Natural killer cell treated with Interleukin-12 subunit alpha and Interleukin-12 subunit beta and Interleukin-15 and Interleukin-18, amount 100 ng/mL, for 72 hours (primary cell): ENCODE data around the gene PDGFD. TPM values are rescaled to one million over a fixed set of nuclear protein-coding genes. Genes with fewer than 3 reads are reported as not detected.

Experiments
- ATAC-seq, 2 donors: fragments of 150-1000 bp; cut with Tn5 transposase in 1 of 2; sonication (Bioruptor Pico), chemical (Tn5 transposase) in 1 of 2; 2 replicates each; pipeline ENCODE4 v1.10.0; 2021
- DNase-seq: peaks from one replicate; pipeline ENCODE4 v3.0.0; 2022; ENCODE audit warnings: low spot score
- H3K27ac Mint-ChIP-seq, 2 donors: 1 replicate in 1 of 2; 2 replicates in 1 of 2; pipeline ENCODE4 v1.8.0; 2022; ENCODE audit warnings: mixed read lengths in 2 of 2, mild to moderate bottlenecking in 1 of 2, moderate library complexity in 1 of 2
- H3K27me3 Mint-ChIP-seq, 2 donors: 1 replicate in 1 of 2; 2 replicates in 1 of 2; pipeline ENCODE4 v1.8.0; 2022; ENCODE audit warnings: mixed read lengths in 2 of 2
- H3K36me3 Mint-ChIP-seq: one replicate; pipeline ENCODE4 v1.8.0; 2022; ENCODE audit warnings: mixed read lengths
- H3K4me1 Mint-ChIP-seq, 2 donors: 1 replicate in 1 of 2; 2 replicates in 1 of 2; pipeline ENCODE4 v1.8.0; 2022; ENCODE audit warnings: low read depth in 2 of 2, mixed read lengths in 2 of 2, mild to moderate bottlenecking in 1 of 2
- H3K4me3 Mint-ChIP-seq: one replicate; pipeline ENCODE4 v1.8.0; 2022; ENCODE audit warnings: mixed read lengths
- H3K9me3 Mint-ChIP-seq: 2 replicates; pipeline ENCODE4 v1.8.0; 2022; ENCODE audit warnings: mixed read lengths
- total RNA-seq, 2 donors: library from RNA; stranded (reverse); gene quantifications; one replicate each; pipeline ENCODE4 v1.2.3, GENCODE V29; 2022

PDGFD gene
- total RNA-seq, 2 donors from 2014 or later, result 1.7 to 4.5 TPM

DNA sequence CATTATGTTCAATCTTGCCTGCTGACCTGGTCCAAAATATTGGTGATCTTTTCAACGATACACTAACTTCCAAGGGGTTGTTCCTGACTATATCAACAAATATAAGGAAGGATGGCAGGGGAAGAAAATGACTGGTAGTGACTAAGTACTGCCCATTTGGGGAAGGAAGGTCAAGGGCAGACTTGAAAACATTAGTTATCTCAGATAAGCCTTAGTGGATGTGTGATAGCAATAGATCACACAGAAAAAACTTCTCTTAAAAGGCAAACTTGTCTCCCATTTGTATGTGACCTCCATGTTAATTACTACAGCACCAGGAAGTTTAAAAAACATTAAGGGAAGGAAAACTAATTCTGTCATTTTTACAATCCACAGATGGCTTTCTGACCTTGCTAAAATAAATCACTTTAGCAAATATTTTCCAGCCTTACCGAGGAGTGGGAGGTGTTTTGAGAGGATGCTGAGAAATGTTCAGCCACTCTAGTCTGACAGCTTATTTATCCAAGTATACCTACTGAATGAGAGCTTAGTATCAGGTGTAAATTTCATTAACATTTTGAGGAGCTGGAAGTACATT lies 215.7 kb downstream of the PDGFD start:
- Mint-ChIP-seq H3K9me3 (no peaks in the 10 kb centered on the region), H3K4me3 (no peak overlapping the region), H3K36me3 (peaks cover 10% of the 10 kb centered on the region), H3K4me1 (peaks cover 4 to 7% of the 10 kb centered on the region in 2 donors), H3K27ac (no peak overlapping the region), H3K27me3 (no peaks in the 10 kb centered on the region)
- DNase-seq (no peak), ATAC-seq (no peak)

DNA sequence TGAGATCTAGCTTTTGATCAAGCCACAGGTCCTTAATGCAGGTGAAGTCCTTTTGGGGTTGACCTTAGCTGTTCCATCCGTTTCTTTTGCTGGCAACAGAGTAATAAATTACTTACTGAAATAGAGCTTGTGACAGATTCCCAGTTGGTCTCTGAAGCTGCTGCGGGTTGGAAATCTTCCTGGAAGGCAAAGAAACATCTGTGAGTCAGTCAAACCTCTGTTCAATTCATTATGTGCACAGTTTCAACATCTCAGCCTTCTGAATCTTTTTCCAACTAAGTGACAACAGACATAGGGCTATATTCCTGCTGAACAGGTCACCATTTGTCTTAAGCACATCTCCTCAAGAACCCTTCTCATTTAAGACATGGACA lies 216.4 kb downstream of the PDGFD start:
- Mint-ChIP-seq H3K27ac (no peak overlapping the region), H3K4me3 (no peak overlapping the region), H3K9me3 (no peaks in the 10 kb centered on the region), H3K36me3 (peaks cover 10% of the 10 kb centered on the region), H3K4me1 (peaks cover 4 to 7% of the 10 kb centered on the region in 2 donors), H3K27me3 (no peaks in the 10 kb centered on the region)
- DNase-seq, result no peak
- no peak for ATAC-seq

DNA sequence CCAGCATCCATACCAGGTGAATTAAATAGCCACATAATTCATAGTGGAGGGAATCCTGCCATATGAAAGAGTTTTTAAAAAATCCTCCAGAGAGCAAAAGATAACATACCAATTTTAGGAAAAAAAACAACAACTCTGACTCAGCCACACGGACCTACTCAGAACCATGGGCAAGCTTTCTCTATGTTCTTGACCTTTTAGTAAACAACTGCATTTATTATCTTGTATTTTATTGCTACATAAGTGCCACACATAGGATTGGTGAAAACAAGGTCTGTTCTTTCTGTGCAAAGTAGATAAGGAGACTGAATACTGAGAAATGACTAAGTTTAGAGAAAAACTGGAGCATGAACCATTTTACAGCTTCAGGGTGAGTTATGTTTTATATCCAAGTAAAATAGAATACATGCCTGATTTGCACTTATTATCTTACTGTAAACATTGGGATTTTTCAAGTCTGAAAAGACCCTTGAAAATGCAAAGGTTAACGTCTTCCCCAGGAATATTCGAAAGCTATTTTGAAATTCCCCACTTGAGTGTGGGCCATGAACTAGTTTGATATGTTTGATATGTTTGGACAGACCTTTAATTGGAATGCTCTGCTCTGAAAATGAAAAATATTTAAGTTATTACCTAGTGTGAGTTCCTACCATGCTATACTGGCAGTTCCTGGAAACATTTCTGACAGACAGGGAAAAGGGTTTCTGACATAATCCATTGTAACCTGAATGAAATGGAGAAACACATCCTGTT lies 217.0 kb downstream of the PDGFD start:
- no peak for DNase-seq
- no peaks in the 10 kb centered on the region for H3K27me3 Mint-ChIP-seq
- ATAC-seq, result no peak
- no peaks in the 10 kb centered on the region for H3K9me3 Mint-ChIP-seq
- no peak overlapping the region for H3K27ac Mint-ChIP-seq
- H3K36me3 Mint-ChIP-seq, result peaks cover 10% of the 10 kb centered on the region
- peaks cover 4 to 7% of the 10 kb centered on the region in 2 donors for H3K4me1 Mint-ChIP-seq
- H3K4me3 Mint-ChIP-seq, result no peak overlapping the region

DNA sequence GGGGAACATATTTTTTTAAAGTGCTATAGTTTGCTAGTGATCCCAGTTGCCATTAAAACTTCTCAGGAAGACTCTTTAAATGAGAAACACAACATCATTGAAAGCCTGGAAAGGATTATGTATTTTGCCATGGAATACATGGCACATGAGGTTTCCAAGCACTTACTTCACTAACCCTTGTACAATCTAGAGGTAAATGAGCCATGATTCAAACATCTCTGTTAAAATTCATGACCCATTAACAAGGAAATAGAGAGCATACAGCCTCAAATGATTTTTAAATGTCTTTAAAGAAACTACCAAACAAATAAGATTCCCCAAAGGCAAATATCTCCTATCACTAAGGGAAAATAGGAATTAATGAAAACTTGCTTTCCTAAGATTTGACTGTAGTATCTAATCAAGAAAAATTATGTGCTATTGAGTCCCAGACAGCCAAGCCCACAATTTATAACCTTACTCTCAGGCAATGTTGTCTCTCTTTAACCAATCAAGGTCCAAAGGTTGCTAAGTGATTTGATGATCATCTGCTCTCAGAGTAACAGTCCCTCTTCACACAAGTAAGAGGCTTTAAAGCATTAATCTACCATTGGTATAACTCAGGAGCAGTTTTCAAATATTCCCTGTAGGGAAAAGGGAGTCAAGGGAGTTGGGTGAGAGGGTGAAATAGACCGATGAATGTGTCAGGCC lies 219.6 kb downstream of the PDGFD start:
- H3K4me1 Mint-ChIP-seq, result peaks cover 0 to 1% of the 10 kb centered on the region in 2 donors
- no peak overlapping the region for H3K27ac Mint-ChIP-seq
- no peaks in the 10 kb centered on the region for H3K9me3 Mint-ChIP-seq
- H3K27me3 Mint-ChIP-seq, result no peaks in the 10 kb centered on the region
- H3K4me3 Mint-ChIP-seq, result no peak overlapping the region
- no peak for DNase-seq
- H3K36me3 Mint-ChIP-seq, result peaks cover 5% of the 10 kb centered on the region
- ATAC-seq, result no peak

DNA sequence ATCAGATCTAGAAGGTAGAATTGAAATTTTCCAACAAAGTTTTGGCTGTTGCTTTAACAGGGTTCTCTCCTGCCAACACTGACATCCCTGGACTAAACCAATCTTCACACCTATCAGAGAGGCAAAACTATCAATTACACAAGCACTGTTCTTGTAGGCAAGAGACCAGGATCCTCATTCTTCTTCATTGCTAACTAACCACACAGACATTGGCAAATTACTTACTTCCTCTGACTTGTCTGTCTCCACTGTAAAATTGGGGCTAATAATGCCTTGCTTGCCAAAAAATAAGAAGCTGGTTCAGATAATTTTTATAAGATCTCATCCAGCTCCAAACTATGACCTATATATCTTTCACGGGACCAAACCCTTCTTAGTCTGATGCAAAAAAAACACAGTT lies 221.3 kb downstream of the PDGFD start:
- no peak overlapping the region for H3K27ac Mint-ChIP-seq
- H3K27me3 Mint-ChIP-seq, result no peaks in the 10 kb centered on the region
- peaks cover 5% of the 10 kb centered on the region for H3K36me3 Mint-ChIP-seq
- no peaks in the 10 kb centered on the region for H3K4me1 Mint-ChIP-seq
- H3K9me3 Mint-ChIP-seq, result no peaks in the 10 kb centered on the region
- DNase-seq (no peak), ATAC-seq (no peak)
- no peak overlapping the region for H3K4me3 Mint-ChIP-seq

DNA sequence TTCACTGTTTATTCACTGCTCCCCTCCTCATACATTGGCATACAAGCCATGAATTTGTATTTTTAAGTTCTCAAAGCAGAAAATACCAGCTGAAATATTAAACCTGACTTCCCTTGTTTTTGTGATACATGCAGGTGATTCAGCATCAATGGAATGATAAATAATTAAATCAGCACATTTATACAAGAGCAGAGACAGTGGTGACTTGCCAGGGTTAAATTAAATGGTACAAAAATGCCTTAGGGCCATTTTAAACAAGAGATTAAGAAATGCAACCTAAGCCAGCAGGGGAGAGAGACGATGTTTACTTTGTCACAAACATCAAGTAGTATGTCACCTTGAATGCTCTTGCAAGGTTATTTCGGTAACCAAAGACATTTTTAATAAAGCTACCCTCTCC lies 223.4 kb downstream of the PDGFD start:
- H3K4me3 Mint-ChIP-seq, result no peak overlapping the region
- H3K27me3 Mint-ChIP-seq, result no peaks in the 10 kb centered on the region
- H3K4me1 Mint-ChIP-seq, result no peaks in the 10 kb centered on the region
- H3K27ac Mint-ChIP-seq, result no peak overlapping the region
- no peak for ATAC-seq
- H3K36me3 Mint-ChIP-seq, result no peaks in the 10 kb centered on the region
- DNase-seq, result no peak
- no peaks in the 10 kb centered on the region for H3K9me3 Mint-ChIP-seq

DNA sequence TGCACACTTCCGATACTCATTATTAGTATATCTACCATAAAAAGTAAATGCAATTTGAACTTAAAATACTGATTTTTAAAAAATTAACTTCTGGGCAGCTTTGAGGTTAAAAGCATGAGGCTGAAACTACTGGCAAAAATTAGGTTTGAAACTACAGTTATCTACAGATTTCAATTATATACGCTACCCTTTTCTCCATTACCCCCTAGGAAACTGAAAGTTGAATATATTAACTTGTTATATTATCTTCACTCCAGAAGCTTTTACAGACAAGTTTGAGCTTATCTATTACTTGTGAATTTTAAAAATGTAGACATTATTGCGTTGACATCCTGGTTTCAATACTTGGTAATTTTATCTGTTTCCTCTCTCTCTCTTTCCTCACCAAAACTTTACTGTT lies 224.3 kb downstream of the PDGFD start:
- no peak for ATAC-seq
- DNase-seq, result no peak
- no peaks in the 10 kb centered on the region for H3K27me3 Mint-ChIP-seq
- H3K4me3 Mint-ChIP-seq, result no peak overlapping the region
- H3K4me1 Mint-ChIP-seq, result no peaks in the 10 kb centered on the region
- H3K27ac Mint-ChIP-seq, result no peak overlapping the region
- no peaks in the 10 kb centered on the region for H3K36me3 Mint-ChIP-seq
- no peaks in the 10 kb centered on the region for H3K9me3 Mint-ChIP-seq

DNA sequence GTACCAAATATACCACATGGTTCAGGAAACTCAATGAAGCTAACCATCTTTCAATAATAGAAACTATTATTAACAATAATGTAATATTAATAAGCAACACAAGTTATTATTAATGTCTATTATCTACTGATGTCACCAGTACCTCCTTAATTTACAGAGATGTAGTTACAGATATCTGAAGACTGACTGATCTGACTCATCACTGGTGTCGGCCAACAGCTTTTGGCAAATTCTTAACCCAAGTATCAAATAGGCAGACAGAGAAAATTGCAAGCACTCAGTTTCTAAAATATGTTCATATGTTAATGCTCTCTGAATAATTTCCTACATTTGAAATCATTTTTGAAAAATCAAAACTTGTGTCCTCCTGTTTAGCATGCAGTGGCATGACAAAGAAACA lies 227.9 kb downstream of the PDGFD start:
- Mint-ChIP-seq H3K27me3 (no peaks in the 10 kb centered on the region), H3K27ac (no peak overlapping the region), H3K36me3 (no peaks in the 10 kb centered on the region), H3K4me3 (no peak overlapping the region), H3K4me1 (no peaks in the 10 kb centered on the region), H3K9me3 (no peaks in the 10 kb centered on the region)
- ATAC-seq (no peak), DNase-seq (no peak)

DNA sequence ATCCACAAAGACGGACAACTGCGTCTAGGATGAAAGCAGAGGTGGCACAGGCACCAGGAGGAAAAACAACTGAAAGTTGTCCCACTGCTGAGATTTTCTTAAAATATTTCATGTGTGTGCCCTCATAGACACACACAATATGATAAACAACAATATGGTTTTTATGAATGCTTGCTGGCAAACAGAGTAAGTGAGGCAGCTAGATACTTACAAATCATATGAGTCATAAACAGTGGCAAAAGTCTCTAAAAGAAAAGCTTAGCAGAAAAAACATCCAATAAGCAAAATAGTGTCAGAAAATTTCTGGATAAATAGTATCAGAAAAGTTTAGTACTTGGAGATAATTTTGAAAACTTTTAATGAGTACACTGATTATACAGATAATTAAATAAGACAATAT lies 228.7 kb downstream of the PDGFD start:
- H3K4me1 Mint-ChIP-seq, result no peaks in the 10 kb centered on the region
- no peaks in the 10 kb centered on the region for H3K27me3 Mint-ChIP-seq
- no peaks in the 10 kb centered on the region for H3K9me3 Mint-ChIP-seq
- no peak overlapping the region for H3K4me3 Mint-ChIP-seq
- no peak for ATAC-seq
- no peak for DNase-seq
- H3K36me3 Mint-ChIP-seq, result no peaks in the 10 kb centered on the region
- H3K27ac Mint-ChIP-seq, result no peak overlapping the region

DNA sequence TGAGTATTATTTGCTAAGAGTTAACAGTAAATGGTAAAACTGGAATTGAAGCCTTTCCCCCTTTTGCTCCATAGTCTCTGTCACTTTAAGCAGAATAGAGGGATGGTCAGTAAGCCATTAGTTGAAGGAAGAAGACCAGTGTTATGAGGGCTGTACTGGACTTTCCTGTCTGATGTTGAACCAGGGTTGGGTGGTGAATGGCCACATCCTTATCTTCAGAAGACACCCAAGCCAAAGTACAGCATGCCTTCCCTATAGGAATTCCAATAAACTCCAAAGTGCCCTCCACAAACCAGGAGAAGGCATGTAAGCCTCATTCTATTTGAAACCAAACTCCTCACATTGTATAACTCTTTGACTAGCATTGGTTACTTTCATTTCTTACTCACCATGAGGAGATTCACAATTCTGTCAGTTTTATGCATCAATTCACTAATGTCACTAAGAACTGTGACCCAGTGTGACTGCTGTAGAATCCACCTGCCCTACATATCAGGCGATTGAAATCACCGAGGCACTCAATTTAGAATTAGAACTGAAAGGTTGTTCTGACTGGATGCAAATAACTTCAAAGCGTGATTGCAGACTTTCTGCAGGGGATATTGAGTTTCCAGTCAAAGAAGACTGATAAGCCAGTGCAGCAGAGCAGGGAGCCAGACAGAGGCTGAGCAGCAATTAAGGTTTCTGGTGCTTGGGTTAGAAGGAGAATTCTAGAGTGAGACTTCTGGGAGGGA lies 234.6 kb downstream of the PDGFD start:
- H3K27ac Mint-ChIP-seq, result peak overlapping the region in 1 of 2 donors; percentile 1
- H3K27me3 Mint-ChIP-seq, result no peaks in the 10 kb centered on the region
- no peak overlapping the region for H3K4me3 Mint-ChIP-seq
- H3K4me1 Mint-ChIP-seq, result peaks cover 11 to 13% of the 10 kb centered on the region in 2 donors
- no peak for ATAC-seq
- no peaks in the 10 kb centered on the region for H3K9me3 Mint-ChIP-seq
- H3K36me3 Mint-ChIP-seq, result no peaks in the 10 kb centered on the region
- no peak for DNase-seq

DNA sequence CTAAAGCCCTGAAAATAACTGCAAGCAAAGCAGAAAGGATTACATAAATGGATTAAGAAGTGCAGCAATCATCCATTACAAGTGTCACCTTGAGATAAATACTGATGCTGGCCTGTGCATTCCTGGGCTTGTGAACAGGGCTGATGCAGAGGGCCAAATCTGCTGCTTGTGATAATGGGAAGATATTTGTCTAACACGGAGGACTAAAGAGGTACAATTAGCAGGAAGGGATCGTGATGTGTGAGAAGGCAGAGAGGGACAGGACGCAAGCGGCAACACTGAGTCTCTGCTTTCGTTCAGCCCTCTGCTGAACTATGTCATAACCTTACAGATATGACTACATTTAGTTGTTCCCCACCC lies 235.2 kb downstream of the PDGFD start:
- no peaks in the 10 kb centered on the region for H3K27me3 Mint-ChIP-seq
- ATAC-seq (no peak), DNase-seq (no peak)
- no peaks in the 10 kb centered on the region for H3K9me3 Mint-ChIP-seq
- no peak overlapping the region for H3K4me3 Mint-ChIP-seq
- no peaks in the 10 kb centered on the region for H3K36me3 Mint-ChIP-seq
- H3K27ac Mint-ChIP-seq, result peak overlapping the region in 1 of 2 donors; percentile 1
- peaks cover 12 to 17% of the 10 kb centered on the region in 2 donors for H3K4me1 Mint-ChIP-seq

DNA sequence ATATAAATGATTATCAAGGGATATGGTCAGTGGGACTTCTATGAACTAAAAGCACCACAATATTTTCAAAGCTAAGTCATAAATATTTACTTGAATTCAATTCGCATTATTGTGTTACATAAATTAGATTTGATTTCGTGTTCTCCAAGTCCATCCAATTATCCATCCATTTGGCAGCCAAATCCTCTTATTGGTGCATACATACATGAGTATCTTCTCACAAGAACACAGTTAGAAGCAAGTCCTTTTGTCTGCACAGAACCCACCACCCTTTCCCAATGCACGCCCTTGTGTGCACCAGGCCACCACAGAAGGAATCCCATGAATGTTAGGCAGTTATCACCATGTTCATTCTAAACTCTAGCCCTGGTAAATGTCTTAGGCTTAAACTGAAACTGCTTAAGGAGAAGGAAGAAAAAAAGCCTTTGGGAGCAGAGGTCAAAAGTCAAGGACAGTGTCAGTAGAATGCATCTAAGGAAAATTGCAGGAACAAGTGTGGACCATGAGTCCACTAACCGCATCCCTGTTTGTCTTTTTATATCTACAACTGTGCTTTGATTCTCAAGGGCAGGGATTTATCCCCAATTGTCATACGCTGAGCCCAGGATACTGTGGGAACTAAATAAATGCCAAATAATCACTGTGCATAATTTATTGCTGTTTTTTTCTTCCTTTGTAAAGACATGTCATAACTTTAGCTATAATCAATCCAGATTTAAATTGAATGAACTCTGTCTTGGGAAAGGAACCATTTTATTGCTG lies 235.7 kb downstream of the PDGFD start:
- H3K36me3 Mint-ChIP-seq, result no peaks in the 10 kb centered on the region
- peaks cover 14 to 20% of the 10 kb centered on the region in 2 donors for H3K4me1 Mint-ChIP-seq
- peak overlapping the region in 1 of 2 donors; percentile 58 for H3K27ac Mint-ChIP-seq
- H3K27me3 Mint-ChIP-seq, result no peaks in the 10 kb centered on the region
- ATAC-seq (no peak), DNase-seq (no peak)
- no peak overlapping the region for H3K4me3 Mint-ChIP-seq
- no peaks in the 10 kb centered on the region for H3K9me3 Mint-ChIP-seq

DNA sequence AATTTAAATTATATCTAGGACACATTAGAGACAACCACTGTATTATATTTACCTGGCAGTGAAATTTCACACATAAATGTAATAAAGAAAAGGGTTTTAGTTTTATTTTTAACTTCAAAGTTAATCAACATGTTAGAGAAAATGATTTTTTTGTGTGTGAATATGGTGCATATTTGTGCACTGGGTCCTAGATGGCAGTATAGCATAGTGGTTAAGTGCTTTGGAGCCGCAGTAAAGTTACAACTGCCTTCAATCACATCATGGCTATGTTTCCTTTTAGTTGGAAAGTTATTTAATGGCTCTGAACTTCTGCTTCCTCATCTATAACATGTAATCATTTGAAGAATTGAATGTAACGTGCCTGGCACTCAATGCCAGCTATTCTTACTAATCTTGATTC lies 236.4 kb downstream of the PDGFD start:
- no peak overlapping the region for H3K4me3 Mint-ChIP-seq
- H3K4me1 Mint-ChIP-seq, result peaks cover 14 to 20% of the 10 kb centered on the region in 2 donors
- no peaks in the 10 kb centered on the region for H3K27me3 Mint-ChIP-seq
- DNase-seq, result no peak
- peak overlapping the region in 1 of 2 donors; percentile 58 for H3K27ac Mint-ChIP-seq
- no peak for ATAC-seq
- H3K9me3 Mint-ChIP-seq, result no peaks in the 10 kb centered on the region
- H3K36me3 Mint-ChIP-seq, result no peaks in the 10 kb centered on the region
